Measurements from ENCODE around the gene ARID3B. TPM values are rescaled to one million over a fixed set of nuclear protein-coding genes. Genes with fewer than 3 reads are reported as not detected.

The ARID3B gene, protein sequence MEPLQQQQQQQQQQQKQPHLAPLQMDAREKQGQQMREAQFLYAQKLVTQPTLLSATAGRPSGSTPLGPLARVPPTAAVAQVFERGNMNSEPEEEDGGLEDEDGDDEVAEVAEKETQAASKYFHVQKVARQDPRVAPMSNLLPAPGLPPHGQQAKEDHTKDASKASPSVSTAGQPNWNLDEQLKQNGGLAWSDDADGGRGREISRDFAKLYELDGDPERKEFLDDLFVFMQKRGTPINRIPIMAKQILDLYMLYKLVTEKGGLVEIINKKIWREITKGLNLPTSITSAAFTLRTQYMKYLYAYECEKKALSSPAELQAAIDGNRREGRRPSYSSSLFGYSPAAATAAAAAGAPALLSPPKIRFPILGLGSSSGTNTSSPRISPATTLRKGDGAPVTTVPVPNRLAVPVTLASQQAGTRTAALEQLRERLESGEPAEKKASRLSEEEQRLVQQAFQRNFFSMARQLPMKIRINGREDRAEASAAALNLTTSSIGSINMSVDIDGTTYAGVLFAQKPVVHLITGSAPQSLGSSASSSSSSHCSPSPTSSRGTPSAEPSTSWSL
- 8.1 TPM for total RNA-seq (2021; ENCODE audit: unreplicated experiment)
- 7.9 and 10.1 TPM in 2 replicates for polyA plus RNA-seq (2012)
- Bru-seq, nascent RNA: percentile 68 among the genes with signal in this experiment
- BruChase-seq, experiment 1, labeled RNA remaining after a 6-hour chase: percentile 66 among the genes with signal in this experiment
- percentile 60 among the genes with signal in this experiment for BruChase-seq, experiment 2, labeled RNA remaining after a 2-hour chase
- long read RNA-seq, partial matches to known transcripts: 1 of 16 reads
- long read RNA-seq, other reads (novel, unspliced or antisense): 15 of 16 reads

- BruUV-seq (replicated peaks): no TSS peak
- H3K9ac ChIP-seq (ENCODE audit: low read length): peak within 1 kb of the TSS; percentile 89
- RAD21 ChIA-PET (ENCODE audit: low non-redundant PET in 1 of 2, low total read pairs in 2 of 2, uncharacterized antibody in 2 of 2, unreplicated experiment in 2 of 2): no interaction called here
- CTCF ChIA-PET: interaction anchor here (0.8 to 0.9 kb wide), 2 partner anchors 14 to 80 kb away, joined by 3 read pairs; no protein-coding TSS in a partner anchor
- peaks cover 7% of the 10 kb centered on the region for H4K20me1 ChIP-seq (ENCODE audit: insufficient read depth)
- H3K36me3 ChIP-seq (ENCODE audit: control insufficient read depth in 1 of 2, insufficient read depth in 2 of 2, low read length in 2 of 2): no peaks in the 10 kb centered on the region
- peaks cover 30% of the 10 kb centered on the region for H3K79me2 ChIP-seq (ENCODE audit: insufficient read depth, low read length)
- H3K9me3 ChIP-seq (ENCODE audit: control insufficient read depth in 1 of 2, insufficient read depth in 1 of 2, low read depth in 1 of 2, low read length in 2 of 2): no peaks in the 10 kb centered on the region
- H2AFZ ChIP-seq (ENCODE audit: low read depth, low read length, poor library complexity, severe bottlenecking): peak within 1 kb of the TSS; percentile 29
- peak; percentile 97 for ATAC-seq
- intact Hi-C loops (cut with micrococcal nuclease): loop anchor here (2.0 kb wide), 1 partner anchor 74 kb away; the partner anchor contains the start of gene CLK3
- peak within 1 kb of the TSS; percentile 93 for H3K4me2 ChIP-seq (ENCODE audit: low read length)
- no peaks in the 10 kb centered on the region for H3K9me2 ChIP-seq (ENCODE audit: insufficient read depth)
- peak; percentile 95 for DNase-seq (ENCODE audit: low read depth, low spot score)
- POLR2A ChIA-PET: interaction anchor here (0.9 to 1.4 kb wide), 5 partner anchors 9 to 80 kb away, joined by 3 to 5 read pairs (median 3); partner anchors contain the start of genes CLK3 and UBL7
- H3K27ac ChIP-seq (ENCODE audit: low read depth, low read length): peak within 1 kb of the TSS; percentile 72
- peaks cover 10% of the 10 kb centered on the region; the same call in 1 of the 2 replicates for H3K27me3 ChIP-seq (ENCODE audit: insufficient read depth, low read length)
- peak within 1 kb of the TSS; percentile 88 to 91 for H3K4me3 ChIP-seq (replicated peaks in 1 of 2; ENCODE audit: low read depth in 1 of 2, low read length in 2 of 2)
- H3K4me1 ChIP-seq (ENCODE audit: control insufficient read depth in 1 of 2, insufficient read depth in 2 of 2, low read length in 2 of 2): peaks cover 15 to 36% of the 10 kb centered on the region in 2 experiments
- TF ChIP-seq CBX3 (IDR thresholded peaks at IDR 0.05; ENCODE audit: low read depth) (no peak), JUND (IDR thresholded peaks at IDR 0.05) (no peak), EGR1 (IDR thresholded peaks at IDR 0.05; ENCODE audit: low read depth) (peak; percentile 39; the same call in 1 of the 2 replicates), EZH2 (IDR thresholded peaks at IDR 0.05) (no peak), ATF3 (IDR thresholded peaks at IDR 0.05) (no peak), SP1 (IDR thresholded peaks at IDR 0.05; ENCODE audit: low read depth) (peak; percentile 81), ZBTB33 (IDR thresholded peaks at IDR 0.05; ENCODE audit: extremely low read depth, insufficient replicate concordance, low read length) (peak; percentile 35), FOSL1 (IDR thresholded peaks at IDR 0.05; ENCODE audit: low read depth) (no peak), RAD21 (IDR thresholded peaks at IDR 0.05; ENCODE audit: low read depth) (no peak), SRF (IDR thresholded peaks at IDR 0.05; ENCODE audit: low read depth) (no peak), ELF1 (IDR thresholded peaks at IDR 0.05; ENCODE audit: borderline replicate concordance, low read depth) (peak; percentile 84), POLR2AphosphoS5 (IDR thresholded peaks at IDR 0.05; ENCODE audit: low read depth, low read length) (peak; percentile 85), EZH2phosphoT487 (IDR thresholded peaks at IDR 0.05; ENCODE audit: borderline replicate concordance) (no peak), ZNF274 (IDR thresholded peaks at IDR 0.05; ENCODE audit: low read depth, low read length) (no peak), POLR2A (IDR thresholded peaks at IDR 0.05; ENCODE audit: borderline replicate concordance, extremely low read depth, insufficient read depth, insufficient read length) (peak; percentile 23), ZFX (IDR thresholded peaks at IDR 0.05) (peak; percentile 25; the same call in 1 of the 2 replicates), CTCF (IDR thresholded peaks at IDR 0.05 in 2 of 3, conservative IDR thresholded peaks at IDR 0.05 in 1 of 3; ENCODE audit: borderline replicate concordance in 1 of 3, insufficient read depth in 1 of 3, low read depth in 2 of 3, low read length in 2 of 3) (no peak), CEBPB (IDR thresholded peaks at IDR 0.05; ENCODE audit: low read depth) (no peak)
- TF ChIP-seq, protein P1, sequence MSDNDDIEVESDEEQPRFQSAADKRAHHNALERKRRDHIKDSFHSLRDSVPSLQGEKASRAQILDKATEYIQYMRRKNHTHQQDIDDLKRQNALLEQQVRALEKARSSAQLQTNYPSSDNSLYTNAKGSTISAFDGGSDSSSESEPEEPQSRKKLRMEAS (IDR thresholded peaks at IDR 0.05): peak; percentile 65
Observed at GRCh38 chr15:74540761-74541493, at the start of gene ARID3B. ARID3B (plus strand) TSS chr15:74541220; CDS start chr15:74543937, 2,717 bp downstream.
